OCI-LY3 (cell line): ENCODE data around the gene STXBP4.
A peak's percentile ranks its signal among the peaks of the same experiment; 100 is the strongest.

Source experiments
- H2AFZ ChIP-seq: fragments of 200-600, 300-600 bp; shearing (Covaris generic); 2 replicates; pipeline ENCODE4 v1.6.0; 2014; ENCODE audit warnings: antibody characterized with exemption, low read depth, low read length
- H3K27ac ChIP-seq: fragments of 200-600, 300-600 bp; sonication (generic); 2 replicates; pipeline ENCODE4 v1.5.1; 2014; ENCODE audit warnings: mild to moderate bottlenecking, low read length, moderate library complexity, mixed read lengths
- H3K27me3 ChIP-seq: fragments of 200-600, 300-600 bp; sonication (generic); 2 replicates; pipeline ENCODE4 v1.6.1; 2014; ENCODE audit warnings: low read depth, low read length, mixed read lengths
- H3K36me3 ChIP-seq: fragments of 200-600, 300-600 bp; sonication (generic); replicated peaks from 2 replicates; pipeline ENCODE3; 2014; ENCODE audit warnings: low read depth, low read length, mixed read lengths
- H3K4me1 ChIP-seq: fragments of 300-600, 200-600 bp; sonication (generic); 2 replicates; pipeline ENCODE4 v1.6.1; 2014; ENCODE audit warnings: low read length, mixed read lengths
- H3K4me2 ChIP-seq: fragments of 200-600, 300-600 bp; sonication (generic); 2 replicates; pipeline ENCODE4 v1.6.1; 2014; ENCODE audit warnings: low read length, mixed read lengths
- H3K4me3 ChIP-seq: fragments of 300-600, 200-600 bp; sonication (generic); 2 replicates; pipeline ENCODE4 v1.5.1; 2014; ENCODE audit warnings: antibody characterized with exemption, mild to moderate bottlenecking, low read length, moderate library complexity
- H3K79me2 ChIP-seq: fragments of 300-600, 200-600 bp; shearing (Covaris generic); 2 replicates; pipeline ENCODE4 v1.6.1; 2014; ENCODE audit warnings: mild to moderate bottlenecking, low read length, mixed read lengths
- H3K9ac ChIP-seq: fragments of 300-600, 200-600 bp; shearing (Covaris generic); 2 replicates; pipeline ENCODE4 v1.6.0; 2014; ENCODE audit warnings: mild to moderate bottlenecking, low read length, moderate library complexity
- H3K9me3 ChIP-seq: fragments of 200-600, 300-600 bp; shearing (Covaris generic); 2 replicates; pipeline ENCODE4 v1.6.1; 2014; ENCODE audit warnings: low read length, mixed read lengths; ENCODE audit not compliant: insufficient read depth
- H4K20me1 ChIP-seq: fragments of 200-600, 300-600 bp; sonication (generic); 2 replicates; pipeline ENCODE4 v1.6.1; 2016; ENCODE audit warnings: low read length, mixed read lengths; ENCODE audit not compliant: insufficient read depth
- CTCF ChIP-seq: fragments of 200-600, 300-600 bp; sonication (generic); IDR thresholded peaks from 2 replicates; pipeline ENCODE4 v1.5.1; 2014; ENCODE audit warnings: antibody characterized with exemption, low read length, low read depth
- EZH2phosphoT487 ChIP-seq: fragments of 200-600 bp; shearing (Covaris generic); IDR thresholded peaks from 2 replicates; pipeline ENCODE4 v1.6.1; 2018; ENCODE audit warnings: antibody characterized with exemption, mixed run types, low read depth

Gene STXBP4

GRCh38 chr17:55177855-55178217 lies 209.3 kb downstream of the STXBP4 start:
- Histone ChIP-seq H3K36me3 (peaks cover 15% of the 10 kb centered on the region), H3K4me3 (no peak overlapping the region), H2AFZ (no peak overlapping the region), H3K79me2 (no peaks in the 10 kb centered on the region), H3K9me3 (0 out of 2 replicates have a peak, but pooled peaks cover 6% of the 10 kb centered on the region), H3K4me2 (no peak overlapping the region), H3K9ac (no peak overlapping the region), H3K27ac (no peak overlapping the region), H3K4me1 (peaks cover 35% of the 10 kb centered on the region), H3K27me3 (no peaks in the 10 kb centered on the region), H4K20me1 (no peaks in the 10 kb centered on the region)
- TF ChIP-seq EZH2phosphoT487 (no peak), CTCF (no peak)

GRCh38 chr17:55186937-55187770 lies 218.6 kb downstream of the STXBP4 start:
- Histone ChIP-seq H3K79me2 (no peaks in the 10 kb centered on the region), H3K9me3 (no peaks in the 10 kb centered on the region), H3K4me2 (no peak overlapping the region), H2AFZ (no peak overlapping the region), H3K27ac (no peak overlapping the region), H4K20me1 (no peaks in the 10 kb centered on the region), H3K9ac (no peak overlapping the region), H3K36me3 (no peaks in the 10 kb centered on the region), H3K4me1 (peaks cover 8% of the 10 kb centered on the region; the same call in 1 of the 2 replicates), H3K27me3 (no peaks in the 10 kb centered on the region), H3K4me3 (no peak overlapping the region)
- TF ChIP-seq CTCF (no peak), EZH2phosphoT487 (no peak)

- no peak for TF ChIP-seq CTCF
- TF ChIP-seq EZH2phosphoT487, result no peak
- H3K9me3 ChIP-seq, result no peaks in the 10 kb centered on the region
- H3K4me2 ChIP-seq, result 0 out of 2 replicates have a peak overlapping the region, but pooled peaks have one; percentile 17
- H3K4me3 ChIP-seq, result no peak overlapping the region
- H3K9ac ChIP-seq, result no peak overlapping the region
- H3K4me1 ChIP-seq, result peaks cover 8% of the 10 kb centered on the region; the same call in 1 of the 2 replicates
- no peak overlapping the region for H3K27ac ChIP-seq
- H3K27me3 ChIP-seq, result no peaks in the 10 kb centered on the region
- no peaks in the 10 kb centered on the region for H3K36me3 ChIP-seq
- H3K79me2 ChIP-seq, result no peaks in the 10 kb centered on the region
- no peaks in the 10 kb centered on the region for H4K20me1 ChIP-seq
- no peak overlapping the region for H2AFZ ChIP-seq
Observed at GRCh38 chr17:55190748-55191147, 222.2 kb downstream of the STXBP4 start.

- no peaks in the 10 kb centered on the region for H3K79me2 ChIP-seq
- H3K4me1 ChIP-seq, result no peaks in the 10 kb centered on the region
- H3K36me3 ChIP-seq, result no peaks in the 10 kb centered on the region
- H3K4me2 ChIP-seq, result no peak overlapping the region
- peaks cover 2% of the 10 kb centered on the region; the same call in 1 of the 2 replicates for H3K9me3 ChIP-seq
- H4K20me1 ChIP-seq, result no peaks in the 10 kb centered on the region
- no peaks in the 10 kb centered on the region for H3K27me3 ChIP-seq
- no peak for TF ChIP-seq EZH2phosphoT487
- TF ChIP-seq CTCF, result no peak
- H3K27ac ChIP-seq, result no peak overlapping the region
- no peak overlapping the region for H3K4me3 ChIP-seq
- no peak overlapping the region for H2AFZ ChIP-seq
- H3K9ac ChIP-seq, result no peak overlapping the region
Observed at GRCh38 chr17:55198690-55199370, 230.3 kb downstream of the STXBP4 start.
